Activated CD4-positive, alpha-beta T cell treated with anti-CD3 and anti-CD28 coated beads, Interleukin-2, Interleukin-4, amounts not matched to agents 100 ng/mL and 50 ng/mL, durations not matched to agents 16 hours and 8 hours (primary cell): ENCODE measurements around the gene TP53AIP1.

ENCODE experiments used
- DNase-seq: peaks from one replicate; pipeline ENCODE4 v3.0.0-alpha.2; 2020; ENCODE audit warnings: low spot score

TP53AIP1 gene

DNA sequence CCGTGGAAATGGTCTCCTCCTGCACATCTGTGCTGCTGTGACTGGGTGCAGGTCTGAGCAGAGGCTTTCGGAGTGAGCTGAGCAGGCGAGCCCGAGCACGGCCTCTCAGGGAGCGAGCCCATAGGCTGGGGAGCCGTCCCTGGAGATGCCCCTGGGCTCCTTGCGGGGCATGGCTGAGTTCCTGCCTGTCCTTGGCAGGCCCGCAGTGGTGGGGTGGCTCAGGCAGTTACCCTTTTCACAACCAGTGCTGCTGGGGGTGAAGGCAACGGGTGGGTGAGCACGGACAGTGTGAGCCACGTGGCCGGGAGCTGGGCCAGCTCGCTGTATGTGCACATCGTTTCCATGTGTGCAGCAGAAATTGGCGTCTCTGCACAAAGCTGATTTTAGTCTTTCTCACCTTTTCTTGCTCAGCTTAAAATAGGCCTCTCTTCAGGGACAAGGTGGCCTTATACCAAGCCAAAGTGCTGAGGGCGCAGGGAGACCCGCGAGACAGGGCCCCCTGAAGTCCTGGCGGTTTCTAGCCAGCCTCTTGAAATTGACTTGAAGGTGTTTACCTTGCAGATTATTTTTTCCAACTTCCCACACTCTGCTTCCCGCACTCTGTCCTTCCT is at the start of gene TP53AIP1:
Gene TP53AIP1 (minus strand): TSS at position 55 of the 611 bp plus-strand sequence. CDS start 5,053 bp downstream, outside the sequence.
- DNase-seq = no peak

- no peak for DNase-seq
Observed at GRCh38 chr11:128988242-128988970, 45.7 kb upstream of the TP53AIP1 start.

DNA sequence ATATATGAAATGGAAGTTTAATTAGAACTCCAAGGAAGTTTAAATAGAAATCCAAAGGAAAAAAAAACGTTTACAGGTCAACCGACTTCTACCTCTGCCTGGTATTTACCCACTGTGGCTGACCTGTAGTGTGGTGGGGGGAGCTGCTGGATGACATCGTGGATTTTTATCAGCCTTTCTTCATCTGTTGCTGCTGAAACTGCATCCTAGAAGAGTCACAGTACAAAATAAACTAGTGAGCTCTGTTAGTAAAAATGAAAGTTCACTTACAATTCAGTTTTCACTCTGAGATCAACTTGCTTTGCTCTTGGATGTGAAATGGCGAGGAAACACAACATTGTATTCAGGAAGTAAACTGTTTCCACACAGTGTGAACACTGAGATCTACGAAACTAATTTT is 43.2 kb upstream of the TP53AIP1 start:
- peak; percentile 31 for DNase-seq

DNA sequence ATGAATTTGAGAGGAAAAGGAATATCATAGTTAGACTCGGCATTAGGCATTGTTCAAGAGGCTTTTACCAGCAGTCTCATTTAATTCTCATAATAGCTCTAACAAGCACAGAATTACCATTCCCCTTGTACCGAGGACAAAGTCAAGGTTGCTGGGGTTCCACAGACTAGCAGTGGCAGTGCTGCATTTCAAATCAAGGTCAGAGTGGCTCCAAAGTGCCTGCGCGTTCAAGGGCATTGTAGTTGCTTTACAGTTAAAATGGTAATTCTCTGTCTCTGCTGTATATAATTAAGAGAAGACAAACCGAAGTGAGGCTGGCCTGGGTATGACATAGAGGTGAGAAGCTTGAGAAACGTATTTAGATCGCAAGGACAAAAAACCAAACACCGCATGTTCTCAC is 40.4 kb upstream of the TP53AIP1 start:
- no peak for DNase-seq

DNA sequence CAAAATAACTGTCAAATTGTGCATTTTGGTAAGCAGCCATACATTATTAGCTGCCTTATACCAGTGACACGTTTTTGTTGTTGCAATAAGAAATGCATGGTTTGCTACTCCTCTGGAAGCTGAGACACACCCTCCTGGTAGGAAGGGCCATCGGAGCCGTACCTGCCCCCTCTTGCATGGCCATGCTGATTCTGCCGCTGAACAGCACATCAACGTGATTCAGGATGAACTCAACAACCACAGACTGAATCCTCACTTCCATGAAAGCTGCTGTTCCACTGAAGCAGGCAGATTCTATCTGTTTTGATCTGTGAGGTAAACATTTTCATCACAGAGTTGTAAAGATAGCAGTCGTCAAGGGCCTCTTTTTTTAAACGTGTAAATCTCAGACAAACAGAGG is 38.6 kb upstream of the TP53AIP1 start:
- DNase-seq = no peak

- DNase-seq = no peak
Observed at GRCh38 chr11:128970598-128971190, 28.0 kb upstream of the TP53AIP1 start.

- DNase-seq = no peak
Observed at GRCh38 chr11:128968916-128969315, 26.2 kb upstream of the TP53AIP1 start.

- no peak for DNase-seq
Observed at GRCh38 chr11:128967578-128967977, 24.9 kb upstream of the TP53AIP1 start.

DNA sequence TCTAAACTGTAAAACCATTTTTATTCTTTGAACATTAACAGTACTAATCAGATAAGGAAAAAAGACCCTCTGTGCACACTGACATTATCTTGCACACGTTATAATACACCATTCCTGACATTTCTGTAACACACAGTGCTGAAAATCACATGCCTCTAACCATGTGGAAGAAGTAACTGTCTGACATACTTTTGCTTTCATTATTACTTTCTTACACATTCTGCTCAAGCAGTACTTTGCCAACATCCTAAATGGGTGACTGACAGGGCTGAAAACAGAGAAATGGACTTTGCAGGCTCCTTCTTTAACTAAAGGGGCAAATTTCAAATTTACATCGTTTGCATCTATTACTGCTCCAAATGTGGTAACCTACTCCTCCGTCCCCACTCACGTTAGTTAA is 22.8 kb upstream of the TP53AIP1 start:
- peak; percentile 63 for DNase-seq

DNA sequence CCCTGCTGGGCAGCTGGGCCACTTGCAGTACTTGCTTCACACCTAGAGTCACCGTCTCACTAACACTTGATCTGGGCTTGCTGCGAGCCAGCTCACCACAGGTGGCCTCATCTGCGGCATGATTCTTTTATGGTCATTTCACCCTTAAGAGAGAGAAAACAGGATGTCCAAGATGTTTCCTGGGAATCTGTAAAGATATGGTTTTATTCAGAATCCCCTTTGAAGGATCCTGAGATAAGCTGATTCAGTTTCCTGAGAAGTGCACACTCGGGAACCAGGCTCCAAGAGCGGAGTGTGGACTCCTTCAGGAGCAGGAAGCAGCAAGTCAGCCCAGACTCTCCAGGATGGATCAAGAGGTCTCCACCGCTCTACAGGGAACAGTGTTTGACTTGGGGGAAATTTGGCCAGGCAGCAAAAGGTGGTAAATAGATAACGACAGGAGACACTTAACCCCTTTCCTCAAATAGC is 21.8 kb upstream of the TP53AIP1 start:
- DNase-seq = no peak

DNA sequence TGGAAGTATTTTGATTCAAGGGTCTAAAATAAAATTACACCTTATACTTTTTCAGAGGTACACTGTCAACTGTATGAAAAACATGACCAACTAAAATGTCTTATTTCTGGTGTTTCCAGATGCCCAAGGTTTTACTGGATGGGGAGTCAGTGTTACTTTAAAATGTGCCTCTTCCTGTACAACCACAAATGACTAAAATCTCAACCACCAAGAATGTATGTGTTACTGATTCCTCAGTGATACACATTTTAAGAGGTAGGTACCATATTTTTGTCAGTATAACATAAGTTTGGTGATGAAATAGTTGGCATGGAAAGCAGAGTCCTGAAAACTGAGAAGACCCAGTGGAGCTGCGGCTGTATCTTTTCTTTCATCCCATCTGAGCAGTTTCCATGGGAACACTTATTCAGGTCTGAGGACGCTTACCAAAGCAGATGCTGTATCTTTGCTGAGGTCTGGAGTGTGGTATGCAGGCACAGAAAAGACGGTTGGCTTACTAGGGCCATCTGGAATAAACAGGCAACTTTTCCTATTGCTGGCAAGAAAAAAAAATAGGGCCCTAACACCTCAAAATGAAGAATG is 21.2 kb upstream of the TP53AIP1 start:
- peak; percentile 78 for DNase-seq

- DNase-seq = no peak
Observed at GRCh38 chr11:128962896-128963295, 20.2 kb upstream of the TP53AIP1 start.

DNA sequence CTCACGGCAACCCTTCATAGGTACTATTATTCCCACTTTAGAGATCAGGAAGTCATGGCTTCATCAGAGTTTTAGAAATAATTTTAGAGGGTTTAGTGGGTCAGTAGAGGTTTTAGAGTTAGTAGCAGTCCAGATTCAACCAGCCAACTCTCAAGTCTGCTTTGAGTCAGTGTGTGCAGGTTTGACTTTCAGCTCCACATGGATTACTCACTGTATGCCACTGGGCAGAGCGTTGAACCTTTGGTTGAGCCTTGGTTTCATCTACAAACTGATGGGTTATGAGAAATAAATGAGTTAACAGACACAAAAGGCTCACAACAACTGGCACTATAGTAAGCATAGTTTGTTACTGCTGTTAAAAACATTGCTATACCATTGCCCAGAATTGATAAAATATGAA is 19.0 kb upstream of the TP53AIP1 start:
- DNase-seq = peak; percentile 36

- DNase-seq = no peak
Observed at GRCh38 chr11:128957202-128957482, 14.5 kb upstream of the TP53AIP1 start.

DNA sequence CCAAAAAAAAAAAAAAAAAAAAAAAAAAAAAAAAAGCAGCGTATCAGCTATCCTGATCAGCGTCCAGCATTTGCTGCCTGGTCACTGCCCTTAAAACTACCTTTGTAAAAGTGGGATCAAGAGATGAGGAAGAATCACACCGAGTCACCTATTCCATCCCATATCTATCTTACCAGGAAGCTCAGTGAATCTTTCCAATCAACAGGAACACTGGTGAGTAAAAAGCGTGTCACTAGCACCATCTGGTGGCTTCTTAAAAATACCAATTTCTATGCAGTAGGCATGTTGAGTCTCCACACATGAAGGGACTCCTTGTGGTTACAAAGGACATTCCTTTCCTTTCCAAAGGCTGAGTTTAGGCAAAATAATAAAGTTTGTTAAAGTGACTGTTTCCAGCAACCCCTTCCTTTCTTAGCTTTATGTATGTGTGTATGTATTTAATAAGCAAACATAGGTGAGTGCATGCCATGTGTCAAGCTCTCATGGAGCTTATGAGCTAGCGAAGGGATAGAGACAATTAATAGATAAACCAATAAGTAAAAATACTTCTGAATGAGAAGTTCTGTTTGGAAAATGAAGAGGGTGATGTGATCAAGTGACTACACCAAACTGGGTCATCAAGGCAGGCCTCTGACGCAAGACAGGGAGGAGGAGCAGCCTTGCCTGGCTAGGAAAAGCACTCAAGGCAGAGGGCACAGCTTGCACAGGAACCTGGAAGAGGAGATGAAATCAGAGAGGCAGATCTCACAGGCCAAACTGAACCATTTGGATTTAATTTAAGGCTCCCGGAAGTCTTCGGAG is 13.9 kb upstream of the TP53AIP1 start:
- DNase-seq = peak; percentile 28

DNA sequence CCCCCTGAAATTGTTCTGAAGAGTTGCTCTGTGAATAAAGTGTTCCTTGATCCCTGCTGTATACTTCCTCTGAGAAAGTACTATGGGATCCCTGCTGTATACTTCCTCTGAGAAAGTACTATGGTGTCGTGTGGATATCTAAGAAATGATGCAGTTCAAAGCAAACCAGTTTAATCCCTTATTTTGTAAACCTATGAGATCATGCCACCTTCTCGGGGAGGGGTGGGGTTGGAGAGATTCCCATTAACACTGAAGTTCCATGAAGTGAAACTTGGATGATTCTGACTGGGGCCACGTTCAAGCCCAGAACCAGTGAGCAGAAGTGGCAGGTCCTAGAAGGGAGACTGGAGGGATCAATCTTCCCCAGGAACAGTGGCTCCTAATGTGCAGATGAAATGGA is 13.0 kb upstream of the TP53AIP1 start:
- no peak for DNase-seq

DNA sequence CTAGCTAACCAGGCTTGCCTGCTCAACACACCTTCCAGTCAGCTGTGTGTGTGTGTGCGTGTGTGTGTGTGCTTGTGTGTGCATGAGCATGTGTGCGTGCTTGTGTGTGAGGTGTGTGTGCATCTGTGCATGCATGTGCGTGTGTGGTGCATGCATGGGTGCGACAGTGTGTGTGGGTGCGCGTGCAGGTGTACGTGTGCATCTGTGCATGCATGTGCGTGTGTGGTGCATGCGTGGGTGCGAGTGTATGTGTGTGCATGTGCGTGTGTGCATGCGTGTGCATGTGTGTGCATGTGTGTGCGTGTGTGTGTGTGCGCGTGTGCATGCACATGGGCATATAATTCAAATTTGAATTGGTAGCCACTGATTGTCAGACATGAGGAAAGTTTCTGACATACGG is 10.5 kb upstream of the TP53AIP1 start:
- no peak for DNase-seq

GRCh38 chr11:128949791-128950454 is 7.3 kb upstream of the TP53AIP1 start:
- no peak for DNase-seq

- DNase-seq = no peak
Observed at GRCh38 chr11:128948583-128948982, 5.9 kb upstream of the TP53AIP1 start.

DNA sequence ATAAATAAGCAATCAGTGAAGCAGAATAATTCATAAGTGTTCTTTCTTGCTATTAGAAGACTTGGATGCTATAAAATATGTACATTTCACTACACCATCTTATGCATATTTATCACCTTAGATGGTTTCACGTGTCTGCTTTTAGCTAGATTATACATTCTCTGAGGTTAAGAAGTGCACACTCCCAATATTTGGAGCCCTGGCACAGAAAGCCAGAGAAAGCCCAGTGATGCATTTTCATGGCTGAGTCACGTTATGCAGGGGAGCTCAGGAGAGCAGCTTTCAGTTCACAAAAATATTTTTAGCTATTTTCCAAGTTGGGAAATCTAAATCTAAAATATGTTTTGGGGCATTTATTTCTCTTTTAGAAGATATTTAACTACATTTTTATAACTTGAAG is 5.1 kb upstream of the TP53AIP1 start:
- no peak for DNase-seq

DNA sequence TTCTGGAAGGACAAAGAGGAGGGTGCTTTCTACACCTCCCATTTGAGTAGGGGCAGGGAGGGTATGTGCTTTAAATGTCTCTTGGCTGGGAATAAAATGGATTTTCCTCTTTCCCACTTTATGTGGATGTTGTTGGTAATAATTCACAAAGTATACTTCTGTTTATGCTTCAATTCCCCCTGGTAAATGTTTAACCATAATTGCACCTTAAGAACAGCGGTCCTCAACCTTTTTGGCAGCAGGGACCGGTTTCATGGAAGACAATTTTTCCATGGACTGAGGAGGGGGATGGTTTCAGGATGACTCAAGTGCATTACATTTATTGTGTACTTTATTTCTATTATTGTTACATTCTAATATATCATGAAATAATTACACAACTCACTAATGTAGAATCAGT is 4.0 kb upstream of the TP53AIP1 start:
- no peak for DNase-seq

GRCh38 chr11:128943428-128943976 is 831 bp upstream of the TP53AIP1 start:
- DNase-seq = no peak
